H9 (cell line): ENCODE data around the gene TMEM250. TPM values are rescaled to one million over a fixed set of nuclear protein-coding genes. Genes with fewer than 3 reads are reported as not detected.

Experiments
- DNase-seq: peaks from one replicate; pipeline ENCODE4 v3.0.0-alpha.2; 2017
- H2AFZ ChIP-seq: one replicate; pipeline ENCODE4 v1.6.1; 2013; ENCODE audit warnings: mild to moderate bottlenecking, low read length, control low read depth, moderate library complexity
- H2AK5ac ChIP-seq: 2 replicates; pipeline ENCODE4 v1.6.1; 2013; ENCODE audit warnings: low read length, control low read depth, mixed read lengths; ENCODE audit not compliant: insufficient read length
- H2BK120ac ChIP-seq: one replicate; pipeline ENCODE4 v1.6.1; 2013; ENCODE audit warnings: low read depth, mild to moderate bottlenecking, low read length, control low read depth, inconsistent platforms; ENCODE audit not compliant: poor library complexity, severe bottlenecking
- H2BK12ac ChIP-seq: 2 replicates; pipeline ENCODE4 v1.6.1; 2013; ENCODE audit warnings: low read length, control low read depth, mixed read lengths, low read depth; ENCODE audit not compliant: insufficient read length
- H2BK15ac ChIP-seq: 2 replicates; pipeline ENCODE4 v1.6.1; 2013; ENCODE audit warnings: low read depth, low read length, control low read depth
- H2BK20ac ChIP-seq: one replicate; pipeline ENCODE4 v1.6.1; 2013; ENCODE audit warnings: low read depth, mild to moderate bottlenecking, low read length, control low read depth, inconsistent platforms; ENCODE audit not compliant: poor library complexity, severe bottlenecking
- H2BK5ac ChIP-seq: 2 replicates; pipeline ENCODE4 v1.6.1; 2013; ENCODE audit warnings: low read length, control low read depth, mixed read lengths; ENCODE audit not compliant: insufficient read length
- H3K14ac ChIP-seq: 2 replicates; pipeline ENCODE4 v1.6.1; 2013; ENCODE audit warnings: low read length, control low read depth; ENCODE audit not compliant: insufficient read depth
- H3K18ac ChIP-seq: 2 replicates; pipeline ENCODE4 v1.6.1; 2013; ENCODE audit warnings: low read depth, mild to moderate bottlenecking, mixed read lengths, low read length, control low read depth; ENCODE audit not compliant: insufficient read length
- H3K23ac ChIP-seq: 2 replicates; pipeline ENCODE4 v1.6.1; 2013; ENCODE audit warnings: low read length, control low read depth, mixed read lengths, low read depth; ENCODE audit not compliant: insufficient read length
- H3K23me2 ChIP-seq: 2 replicates; pipeline ENCODE4 v1.6.1; 2013; ENCODE audit warnings: low read depth, mild to moderate bottlenecking, mixed read lengths, low read length, control low read depth; ENCODE audit not compliant: insufficient read length, poor library complexity, severe bottlenecking
- H3K27ac ChIP-seq: 2 replicates; pipeline ENCODE4 v1.5.1; 2013; ENCODE audit warnings: low read length, control low read depth, mixed read lengths, low read depth; ENCODE audit not compliant: insufficient read length
- H3K27me3 ChIP-seq: 2 replicates; pipeline ENCODE4 v1.6.1; 2013; ENCODE audit warnings: low read length, control low read depth, inconsistent platforms; ENCODE audit not compliant: insufficient read depth
- H3K4ac ChIP-seq: 2 replicates; pipeline ENCODE4 v1.6.1; 2013; ENCODE audit warnings: low read depth, mild to moderate bottlenecking, control low read depth, inconsistent platforms, low read length, moderate library complexity
- H3K4me1 ChIP-seq: 2 replicates; pipeline ENCODE4 v1.6.1; 2013; ENCODE audit warnings: low read length, control low read depth, inconsistent platforms; ENCODE audit not compliant: insufficient read depth
- H3K4me2 ChIP-seq: 2 replicates; pipeline ENCODE4 v1.6.1; 2013; ENCODE audit warnings: low read length, control low read depth, mixed read lengths; ENCODE audit not compliant: insufficient read length, insufficient read depth
- H3K56ac ChIP-seq: 2 replicates; pipeline ENCODE4 v1.6.1; 2013; ENCODE audit warnings: low read depth, mild to moderate bottlenecking, mixed read lengths, low read length, control low read depth; ENCODE audit not compliant: insufficient read length
- H3K79me1 ChIP-seq: 2 replicates; pipeline ENCODE4 v1.6.1; 2013; ENCODE audit warnings: low read depth, mild to moderate bottlenecking, moderate library complexity, low read length, control low read depth, inconsistent platforms; ENCODE audit not compliant: insufficient read depth, poor library complexity, severe bottlenecking
- H3K79me2 ChIP-seq: 2 replicates; pipeline ENCODE4 v1.6.1; 2013; ENCODE audit warnings: low read length, control low read depth, inconsistent platforms; ENCODE audit not compliant: insufficient read depth
- H3K9ac ChIP-seq: 2 replicates; pipeline ENCODE4 v1.6.1; 2013; ENCODE audit warnings: low read length, control low read depth, mixed read lengths; ENCODE audit not compliant: insufficient read length; ENCODE audit errors: extremely low read depth
- H3K9me3 ChIP-seq: one replicate; pipeline ENCODE4 v1.6.1; 2013; ENCODE audit warnings: low read depth, low read length, inconsistent platforms; ENCODE audit not compliant: control insufficient read depth
- H3T11ph ChIP-seq: one replicate; pipeline ENCODE4 v1.6.1; 2013; ENCODE audit warnings: mild to moderate bottlenecking, low read length, control low read depth, inconsistent platforms
- H4K20me1 ChIP-seq: one replicate; pipeline ENCODE4 v1.6.1; 2013; ENCODE audit not compliant: control insufficient read depth, insufficient read length, insufficient read depth
- H4K5ac ChIP-seq: 2 replicates; pipeline ENCODE4 v1.6.1; 2013; ENCODE audit warnings: low read depth, mild to moderate bottlenecking, mixed read lengths, low read length, control low read depth; ENCODE audit not compliant: insufficient read length
- H4K8ac ChIP-seq: replicated peaks from 2 replicates; pipeline ENCODE4 v1.6.1; 2013; ENCODE audit warnings: low read length, control low read depth, mixed read lengths, low read depth; ENCODE audit not compliant: insufficient read length
- H4K91ac ChIP-seq: 2 replicates; pipeline ENCODE4 v1.6.1; 2013; ENCODE audit warnings: low read depth, mild to moderate bottlenecking, moderate library complexity, mixed read lengths, low read length, control low read depth; ENCODE audit not compliant: insufficient read length
- H3K27ac Mint-ChIP-seq, 3 experiments: 2 replicates in 2 of 3; 3 replicates in 1 of 3; pipeline ENCODE4 v1.8.0; 2020 to 2021; ENCODE audit warnings: mixed read lengths in 3 of 3, mild to moderate bottlenecking in 1 of 3, moderate library complexity in 1 of 3
- H3K27me3 Mint-ChIP-seq: 2 replicates; pipeline ENCODE4 v1.8.0; 2021; ENCODE audit warnings: low read depth, mild to moderate bottlenecking, moderate library complexity, mixed read lengths
- H3K36me3 Mint-ChIP-seq, 3 experiments: 2 replicates in 2 of 3; 3 replicates in 1 of 3; pipeline ENCODE4 v1.8.0; 2020 to 2021; ENCODE audit warnings: low read depth in 3 of 3, mixed read lengths in 3 of 3; ENCODE audit not compliant: insufficient read depth in 1 of 3
- H3K4me1 Mint-ChIP-seq, 2 experiments: 2 replicates each; pipeline ENCODE4 v1.8.0; 2020; ENCODE audit warnings: mixed read lengths in 2 of 2
- H3K4me3 Mint-ChIP-seq, 2 experiments: 2 replicates in 1 of 2; 3 replicates in 1 of 2; pipeline ENCODE4 v1.8.0; 2020 to 2021; ENCODE audit warnings: mild to moderate bottlenecking in 2 of 2, mixed read lengths in 2 of 2, moderate library complexity in 1 of 2
- H3K9me3 Mint-ChIP-seq, 2 experiments: 2 replicates in 1 of 2; 3 replicates in 1 of 2; pipeline ENCODE4 v1.8.0; 2020; ENCODE audit warnings: mild to moderate bottlenecking in 2 of 2, mixed read lengths in 2 of 2, moderate library complexity in 1 of 2
- WGBS: extraction: QIAGEN DNeasy Blood & Tissue Kit; methylation state at CpG from one replicate; pipeline ENCODE4 v1.1.7; 2013; ENCODE audit warnings: missing lambda C conversion rate, low lambda C conversion rate, mixed read lengths; ENCODE audit not compliant: insufficient read length; ENCODE audit errors: extremely low coverage; 5-methylcytosine and 5-hydroxymethylcytosine counted together
- total RNA-seq: library from RNA; stranded (reverse); gene quantifications from 2 replicates; pipeline ENCODE4 v1.2.1, GENCODE V29; 2021
- TF ChIP-seq, protein P1 (sequence below): fragments of 200-600 bp; sonication (generic); conservative IDR thresholded peaks from 3 replicates; pipeline ENCODE4 v1.8.0; 2021; ENCODE audit warnings: antibody characterized with exemption, mild to moderate bottlenecking

Gene TMEM250
- total RNA-seq, 1 experiment from 2014 or later, result 48.1 TPM

DNA sequence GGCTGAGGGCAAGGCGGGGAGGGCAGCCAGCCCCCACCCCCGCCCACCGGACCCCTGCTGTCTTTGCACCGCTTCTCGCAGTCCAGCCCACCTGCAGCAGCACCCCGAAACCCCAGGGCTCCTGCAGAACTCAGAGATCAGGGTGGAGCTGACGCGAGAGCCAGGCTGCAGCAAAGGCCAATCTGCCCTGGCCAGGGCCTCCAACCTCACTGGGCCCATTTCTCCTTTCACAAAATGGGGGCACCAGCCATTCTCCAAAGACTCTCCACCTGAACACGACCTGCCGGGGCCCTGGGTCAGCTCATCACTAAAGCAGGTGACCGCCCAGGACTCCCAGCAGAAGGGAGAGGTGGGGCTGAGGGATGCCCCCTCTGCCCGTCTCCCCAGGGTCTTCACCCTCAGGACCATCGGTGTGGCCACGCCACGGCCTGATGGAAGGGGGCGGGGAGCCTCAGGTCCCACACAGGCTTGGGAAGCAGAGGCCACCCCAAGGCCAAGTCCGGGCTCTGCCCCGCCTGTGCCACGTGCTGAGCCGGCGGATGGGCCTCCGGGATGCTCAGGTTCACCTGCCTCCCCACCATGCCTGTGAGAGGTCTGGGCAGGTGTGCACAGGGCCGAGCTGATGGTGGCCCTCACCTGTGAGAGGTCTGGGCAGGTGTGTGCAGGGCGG, 36.7 kb downstream of the TMEM250 start:
- Mint-ChIP-seq H3K9me3 (no peaks in the 10 kb centered on the region), H3K4me3 (no peak overlapping the region), H3K36me3 (no peaks in the 10 kb centered on the region), H3K27me3 (no peaks in the 10 kb centered on the region), H3K4me1 (peaks cover 8 to 9% of the 10 kb centered on the region in 2 experiments), H3K27ac (no peak overlapping the region)
- TF ChIP-seq, protein P1, sequence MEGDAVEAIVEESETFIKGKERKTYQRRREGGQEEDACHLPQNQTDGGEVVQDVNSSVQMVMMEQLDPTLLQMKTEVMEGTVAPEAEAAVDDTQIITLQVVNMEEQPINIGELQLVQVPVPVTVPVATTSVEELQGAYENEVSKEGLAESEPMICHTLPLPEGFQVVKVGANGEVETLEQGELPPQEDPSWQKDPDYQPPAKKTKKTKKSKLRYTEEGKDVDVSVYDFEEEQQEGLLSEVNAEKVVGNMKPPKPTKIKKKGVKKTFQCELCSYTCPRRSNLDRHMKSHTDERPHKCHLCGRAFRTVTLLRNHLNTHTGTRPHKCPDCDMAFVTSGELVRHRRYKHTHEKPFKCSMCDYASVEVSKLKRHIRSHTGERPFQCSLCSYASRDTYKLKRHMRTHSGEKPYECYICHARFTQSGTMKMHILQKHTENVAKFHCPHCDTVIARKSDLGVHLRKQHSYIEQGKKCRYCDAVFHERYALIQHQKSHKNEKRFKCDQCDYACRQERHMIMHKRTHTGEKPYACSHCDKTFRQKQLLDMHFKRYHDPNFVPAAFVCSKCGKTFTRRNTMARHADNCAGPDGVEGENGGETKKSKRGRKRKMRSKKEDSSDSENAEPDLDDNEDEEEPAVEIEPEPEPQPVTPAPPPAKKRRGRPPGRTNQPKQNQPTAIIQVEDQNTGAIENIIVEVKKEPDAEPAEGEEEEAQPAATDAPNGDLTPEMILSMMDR, result no peak
- peak; percentile 26 for DNase-seq
- Histone ChIP-seq H3T11ph (no peak overlapping the region), H2BK120ac (no peak overlapping the region), H2BK5ac (no peak overlapping the region), H3K9me3 (no peaks in the 10 kb centered on the region), H4K20me1 (no peaks in the 10 kb centered on the region), H3K4me2 (no peak overlapping the region), H3K4ac (no peak overlapping the region), H3K27ac (no peak overlapping the region), H2BK15ac (no peak overlapping the region), H3K9ac (no peak overlapping the region), H2BK12ac (no peak overlapping the region), H3K79me2 (no peaks in the 10 kb centered on the region), H3K14ac (no peak overlapping the region), H2AK5ac (no peak overlapping the region), H3K18ac (no peak overlapping the region), H3K27me3 (no peaks in the 10 kb centered on the region), H4K91ac (no peak overlapping the region), H3K23me2 (no peaks in the 10 kb centered on the region), H3K4me1 (no peaks in the 10 kb centered on the region), H2AFZ (no peak overlapping the region), H3K79me1 (no peaks in the 10 kb centered on the region), H3K23ac (no peak overlapping the region), H3K56ac (no peak overlapping the region), H4K5ac (no peak overlapping the region), H4K8ac (no peak overlapping the region), H2BK20ac (no peak overlapping the region)
- no CpG with 5 or more reads among the region's 24 CpGs for WGBS
